Measurements from ENCODE around the gene FAM13C. TPM values are rescaled to one million over a fixed set of nuclear protein-coding genes. Genes with fewer than 3 reads are reported as not detected.

The FAM13C gene
- total and polyA plus RNA-seq, 2 of the 13 experiments (the other 11 are each of a cell fraction or from before 2014, with no cell fraction given) = 0.07 to 0.26 TPM

GRCh38 chr10:59242057-59242456 lies 120.3 kb downstream of the FAM13C start:
- no peak overlapping the region for H2AFZ ChIP-seq (ENCODE audit: low read length)
- DNase-seq (ENCODE audit: low spot score) (no peak), FAIRE-seq (no peak), ATAC-seq (no peak; the same call in 1 of the 3 replicates)
- in situ Hi-C loops (cut with HindIII; ENCODE audit: extremely low pct_ligation_motif_present, low pct_unique_long_range_greater_than_20kb) = no loop called here
- peaks cover 2% of the 10 kb centered on the region for H3K79me2 ChIP-seq (ENCODE audit: insufficient read depth, low read length)
- 100% methylated on average over 1 of the region's 1 CpG for WGBS (ENCODE audit: low lambda C conversion rate)
- intact Hi-C loops (cut with micrococcal nuclease; ENCODE audit: unreplicated experiment) = loop anchor here (5.0 to 10.0 kb wide), 4 partner anchors 225 to 583 kb away; no protein-coding TSS in a partner anchor
- no peaks in the 10 kb centered on the region for H3K27me3 ChIP-seq (ENCODE audit: control insufficient read depth in 1 of 2, insufficient read depth in 2 of 2, low read length in 2 of 2)
- H3K9ac ChIP-seq (ENCODE audit: insufficient read depth, low read depth, low read length) = no peak overlapping the region
- TF ChIP-seq RBM22 (optimal IDR thresholded peaks at IDR 0.05; ENCODE audit: low read length) (peak; percentile 98), ZFP82 (CRISPR knock-in tag; IDR thresholded peaks at IDR 0.05; ENCODE audit: borderline replicate concordance) (no peak), GZF1 (CRISPR knock-in tag; IDR thresholded peaks at IDR 0.05) (no peak)
- ChIA-PET POLR2A (no interaction called here), CTCF (ENCODE audit: low intra/inter-chr PET ratio, low total read pairs) (no interaction called here)
- H3K9me3 ChIP-seq (ENCODE audit: low read length) = no peaks in the 10 kb centered on the region
- no TSS peak for BruUV-seq (replicated peaks)
- no peaks in the 10 kb centered on the region for H3K4me1 ChIP-seq (ENCODE audit: insufficient read depth, low read length)
- peaks cover 20 to 81% of the 10 kb centered on the region in 2 experiments for H3K36me3 ChIP-seq (replicated peaks in 1 of 2; ENCODE audit: control insufficient read depth in 1 of 2, insufficient read depth in 2 of 2, low read length in 2 of 2)
- H3K4me2 ChIP-seq (ENCODE audit: low read depth, low read length) = no peak overlapping the region
- no peak overlapping the region for H3K4me3 ChIP-seq (replicated peaks in 1 of 3; ENCODE audit: insufficient read depth in 1 of 3, low read depth in 2 of 3, low read length in 3 of 3)
- H4K20me1 ChIP-seq (ENCODE audit: insufficient read depth, low read length) = no peaks in the 10 kb centered on the region; the same call in 1 of the 2 replicates
- no peak overlapping the region for H3K27ac ChIP-seq (ENCODE audit: extremely low read length, insufficient read depth, low read length)

DNA sequence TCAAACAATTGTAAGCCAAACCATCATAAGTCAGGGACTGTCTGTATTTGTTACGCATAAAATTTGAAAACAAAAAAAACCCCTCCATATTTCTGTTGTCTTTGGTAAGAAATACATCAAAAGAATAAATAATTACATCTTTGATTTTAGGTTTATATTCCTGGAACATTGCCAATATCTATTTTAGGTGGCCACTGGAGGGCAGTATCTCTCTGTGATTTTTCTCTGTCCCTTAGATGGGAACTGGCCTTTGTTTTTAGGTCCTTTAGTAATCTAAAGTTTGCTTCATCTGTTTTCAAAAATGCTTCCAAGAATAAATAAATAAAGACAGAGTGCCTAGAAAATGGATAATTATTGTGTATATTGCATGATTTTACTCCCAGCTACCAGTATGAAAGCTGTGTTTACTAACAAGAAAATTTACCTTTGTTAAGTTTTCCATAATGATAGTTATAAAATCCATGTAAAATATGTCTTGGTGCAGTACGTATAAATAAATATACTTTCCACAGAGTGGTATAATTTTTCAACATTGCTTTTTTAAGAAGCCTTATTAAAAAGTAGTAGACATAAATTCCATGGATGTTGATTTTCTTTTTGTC lies 121.7 kb downstream of the FAM13C start:
- no peak overlapping the region for H2AFZ ChIP-seq (ENCODE audit: low read length)
- no peak overlapping the region for H3K4me3 ChIP-seq (replicated peaks in 1 of 3; ENCODE audit: insufficient read depth in 1 of 3, low read depth in 2 of 3, low read length in 3 of 3)
- H3K9me3 ChIP-seq (ENCODE audit: low read length) = no peaks in the 10 kb centered on the region
- peaks cover 22 to 83% of the 10 kb centered on the region in 2 experiments for H3K36me3 ChIP-seq (replicated peaks in 1 of 2; ENCODE audit: control insufficient read depth in 1 of 2, insufficient read depth in 2 of 2, low read length in 2 of 2)
- peak; percentile 25 for DNase-seq (ENCODE audit: low spot score)
- H3K9ac ChIP-seq (ENCODE audit: insufficient read depth, low read depth, low read length) = no peak overlapping the region
- no peak for FAIRE-seq
- WGBS (ENCODE audit: low lambda C conversion rate) = 97% methylated on average over 2 of the region's 2 CpGs
- peaks cover 2% of the 10 kb centered on the region for H3K79me2 ChIP-seq (ENCODE audit: insufficient read depth, low read length)
- H3K27ac ChIP-seq (ENCODE audit: extremely low read length, insufficient read depth, low read length) = no peak overlapping the region
- H3K4me2 ChIP-seq (ENCODE audit: low read depth, low read length) = no peak overlapping the region
- no peaks in the 10 kb centered on the region for H3K27me3 ChIP-seq (ENCODE audit: control insufficient read depth in 1 of 2, insufficient read depth in 2 of 2, low read length in 2 of 2)
- in situ Hi-C loops (cut with HindIII; ENCODE audit: extremely low pct_ligation_motif_present, low pct_unique_long_range_greater_than_20kb) (no loop called here), intact Hi-C loops (cut with micrococcal nuclease; ENCODE audit: unreplicated experiment) (loop anchor here (1.0 to 10.0 kb wide), 6 partner anchors 227 to 584 kb away; no protein-coding TSS in a partner anchor)
- POLR2A ChIA-PET = no interaction called here
- no peak for TF ChIP-seq SMAD3 (CRISPR knock-in tag; IDR thresholded peaks at IDR 0.05)
- TF ChIP-seq LCORL (IDR thresholded peaks at IDR 0.05) = 0 out of 2 replicates have a peak, but pooled peaks have one; percentile 16
- TF ChIP-seq LCORL (CRISPR knock-in tag; IDR thresholded peaks at IDR 0.05) = no peak
- TF ChIP-seq ARID3A (IDR thresholded peaks at IDR 0.05; ENCODE audit: low read depth, low read length) = 0 out of 2 replicates have a peak, but pooled peaks have one; percentile 51
- peak; percentile 23 for TF ChIP-seq AGO2 (optimal IDR thresholded peaks at IDR 0.05; ENCODE audit: low read depth, low read length)
- TF ChIP-seq RXRB (CRISPR knock-in tag; IDR thresholded peaks at IDR 0.05; ENCODE audit: borderline replicate concordance) = no peak
- peak; percentile 10; the same call in 1 of the 2 replicates for TF ChIP-seq SMC3 (IDR thresholded peaks at IDR 0.05; ENCODE audit: low read length)
- peak; percentile 67 for TF ChIP-seq STAG1 (CRISPR knock-in tag; IDR thresholded peaks at IDR 0.05)
- TF ChIP-seq NFIC (IDR thresholded peaks at IDR 0.05; ENCODE audit: low read length) = peak; percentile 50; the same call in 1 of the 2 replicates
- TF ChIP-seq MAFF (IDR thresholded peaks at IDR 0.05; ENCODE audit: low read depth, low read length) = no peak
- peak; percentile 53 for TF ChIP-seq CTCF (CRISPR knock-in tag; IDR thresholded peaks at IDR 0.05)
- H3K4me1 ChIP-seq (ENCODE audit: insufficient read depth, low read length) = no peaks in the 10 kb centered on the region
- no peak for ATAC-seq
- no peaks in the 10 kb centered on the region; the same call in 1 of the 2 replicates for H4K20me1 ChIP-seq (ENCODE audit: insufficient read depth, low read length)
- BruUV-seq (replicated peaks) = no TSS peak
- CTCF ChIA-PET (ENCODE audit: low intra/inter-chr PET ratio, low total read pairs) = interaction anchor here (0.9 to 1.0 kb wide), 2 partner anchors 288 to 382 kb away, joined by 3 to 5 read pairs; no protein-coding TSS in a partner anchor

All from HepG2 (cell line).